Stimulated activated CD8-positive, alpha-beta memory T cell treated with anti-CD3 and anti-CD28 coated beads, Interleukin-7, amount 100 ng/mL, for 1 hour (primary cell): ENCODE results near the gene RAB8A.

Experiments
- DNase-seq, 2 donors: peaks; one replicate each; pipeline ENCODE4 v3.0.0-alpha.2; 2020; ENCODE audit warnings: low read depth in 2 of 2

The RAB8A gene

GRCh38 chr19:16142032-16142580 lies 30.4 kb downstream of the RAB8A start:
- no peak for DNase-seq

- peak; percentile 63 to 72 for DNase-seq
Observed at GRCh38 chr19:16143399-16144215, 31.9 kb downstream of the RAB8A start, which contains the start of gene HSH2D. HSH2D (plus strand) TSS chr19:16143685; CDS start chr19:16148751, 5,066 bp downstream.

- no peak for DNase-seq
Observed at GRCh38 chr19:16144216-16144581, 32.5 kb downstream of the RAB8A start.

- DNase-seq = no peak
Observed at GRCh38 chr19:16146112-16146511, 34.4 kb downstream of the RAB8A start.

- DNase-seq = no peak
Observed at GRCh38 chr19:16148443-16149229, 36.9 kb downstream of the RAB8A start.

GRCh38 chr19:16153582-16154336 lies 42.1 kb downstream of the RAB8A start:
- DNase-seq = no peak

GRCh38 chr19:16154557-16154956 lies 42.9 kb downstream of the RAB8A start:
- no peak for DNase-seq

GRCh38 chr19:16155128-16155527 lies 43.4 kb downstream of the RAB8A start:
- no peak for DNase-seq

- no peak for DNase-seq
Observed at GRCh38 chr19:16156904-16157303, 45.2 kb downstream of the RAB8A start.

GRCh38 chr19:16157601-16158000 lies 45.9 kb downstream of the RAB8A start:
- DNase-seq = no peak

- DNase-seq = no peak
Observed at GRCh38 chr19:16159655-16160054, 48.0 kb downstream of the RAB8A start.

- no peak for DNase-seq
Observed at GRCh38 chr19:16160445-16160942, 48.8 kb downstream of the RAB8A start.

- no peak for DNase-seq
Observed at GRCh38 chr19:16160943-16161560, 49.4 kb downstream of the RAB8A start.

- no peak for DNase-seq
Observed at GRCh38 chr19:16161840-16162239, 50.2 kb downstream of the RAB8A start.

GRCh38 chr19:16164222-16164890 lies 52.7 kb downstream of the RAB8A start:
- DNase-seq = no peak

- DNase-seq = no peak
Observed at GRCh38 chr19:16166417-16166816, 54.7 kb downstream of the RAB8A start.

- no peak for DNase-seq
Observed at GRCh38 chr19:16167055-16167454, 55.4 kb downstream of the RAB8A start.

GRCh38 chr19:16168465-16169081 lies 56.9 kb downstream of the RAB8A start:
- no peak for DNase-seq

GRCh38 chr19:16170134-16170533 lies 58.4 kb downstream of the RAB8A start:
- DNase-seq = no peak

GRCh38 chr19:16175954-16176353 lies 64.3 kb downstream of the RAB8A start:
- DNase-seq = no peak
